ENCODE measurements around the gene DGKD. TPM values are rescaled to one million over a fixed set of nuclear protein-coding genes. Genes with fewer than 3 reads are reported as not detected.

Gene DGKD
- total and polyA plus RNA-seq, 10 of the 15 experiments (the other 5 are each of a cell fraction or from before 2014, with no cell fraction given), result 2.7 to 81.9 (median 27.0) TPM

DNA sequence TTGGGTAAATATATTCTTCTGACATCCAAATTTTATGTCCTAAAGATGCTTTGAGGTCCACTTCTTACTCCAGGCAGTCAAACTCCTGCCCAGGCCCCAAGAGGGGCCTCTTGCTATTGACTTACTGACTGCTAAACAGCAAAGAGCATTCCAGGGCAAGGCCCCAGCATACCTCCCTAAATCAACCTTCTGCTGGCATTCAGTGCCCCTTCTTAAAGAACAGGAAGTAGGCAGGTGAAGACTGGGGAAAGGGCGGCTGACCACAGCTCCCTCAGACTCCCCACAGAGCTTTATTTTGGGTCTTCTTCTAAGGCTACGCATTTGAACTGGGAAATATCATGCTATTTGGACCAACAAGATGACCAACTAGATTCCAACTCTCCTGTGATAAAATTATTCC is 143.4 kb downstream of the DGKD start:
- no TSS peak for BruUV-seq (replicated peaks)
- ChIA-PET RAD21 (ENCODE audit: unreplicated experiment) (interaction anchor here (0.6 kb wide), 1 partner anchor 140 kb away, joined by 3 read pairs; no protein-coding TSS in a partner anchor), SMC1A (ENCODE audit: uncharacterized antibody, unreplicated experiment) (interaction anchor here (1.2 to 1.6 kb wide), 3 partner anchors 14 to 66 kb away, joined by 3 to 7 read pairs (median 4); no protein-coding TSS in a partner anchor), CTCF (interaction anchor here (0.9 to 1.3 kb wide), 2 partner anchors 12 to 23 kb away, joined by 3 to 4 read pairs; no protein-coding TSS in a partner anchor), POLR2A (interaction anchor here (0.8 kb wide), 1 partner anchor 24 kb away, joined by 4 read pairs; no protein-coding TSS in a partner anchor)
- H3K36me3 ChIP-seq (ENCODE audit: control insufficient read depth in 2 of 2, insufficient read depth in 2 of 2, low read length in 1 of 2), result peaks cover 0 to 7% of the 10 kb centered on the region in 2 experiments; a peak in 3 of 4 replicates
- intact Hi-C loops (cut with micrococcal nuclease; ENCODE audit: unreplicated experiment) (no loop called here), in situ Hi-C loops (cut with MboI) (no loop called here)
- FAIRE-seq (no peak), ATAC-seq (no peak), DNase-seq (ENCODE audit: low read depth, low spot score) (no peak)
- 0 out of 2 replicates have a peak overlapping the region, but pooled peaks have one; percentile 8 for H3K27ac ChIP-seq (ENCODE audit: control insufficient read depth, insufficient read depth)
- no peaks in the 10 kb centered on the region for H3K27me3 ChIP-seq (replicated peaks in 1 of 2; ENCODE audit: control insufficient read depth in 2 of 2, insufficient read depth in 2 of 2, low read length in 1 of 2)
- no peak overlapping the region for H3K4me2 ChIP-seq (ENCODE audit: control insufficient read depth, insufficient read depth)
- no peak overlapping the region for H3K4me3 ChIP-seq
- no peaks in the 10 kb centered on the region for H3K79me2 ChIP-seq (ENCODE audit: control insufficient read depth, insufficient read depth, low read length)
- 50% methylated on average over 2 of the region's 2 CpGs for WGBS (ENCODE audit: insufficient coverage, insufficient replicate concordance, low lambda C conversion rate, missing lambda C conversion rate)
- no peak for TF ChIP-seq EP300 (IDR thresholded peaks at IDR 0.05; ENCODE audit: borderline replicate concordance in 1 of 2, control insufficient read depth in 1 of 2, low read depth in 2 of 2, low read length in 2 of 2)
- no peak for TF ChIP-seq STAT1 (conservative IDR thresholded peaks at IDR 0.05)
- no peak for TF ChIP-seq POLR2AphosphoS2 (IDR thresholded peaks at IDR 0.05; ENCODE audit: low read depth, low read length)
- TF ChIP-seq IKZF1 (conservative IDR thresholded peaks at IDR 0.05), result no peak
- TF ChIP-seq, protein P1, sequence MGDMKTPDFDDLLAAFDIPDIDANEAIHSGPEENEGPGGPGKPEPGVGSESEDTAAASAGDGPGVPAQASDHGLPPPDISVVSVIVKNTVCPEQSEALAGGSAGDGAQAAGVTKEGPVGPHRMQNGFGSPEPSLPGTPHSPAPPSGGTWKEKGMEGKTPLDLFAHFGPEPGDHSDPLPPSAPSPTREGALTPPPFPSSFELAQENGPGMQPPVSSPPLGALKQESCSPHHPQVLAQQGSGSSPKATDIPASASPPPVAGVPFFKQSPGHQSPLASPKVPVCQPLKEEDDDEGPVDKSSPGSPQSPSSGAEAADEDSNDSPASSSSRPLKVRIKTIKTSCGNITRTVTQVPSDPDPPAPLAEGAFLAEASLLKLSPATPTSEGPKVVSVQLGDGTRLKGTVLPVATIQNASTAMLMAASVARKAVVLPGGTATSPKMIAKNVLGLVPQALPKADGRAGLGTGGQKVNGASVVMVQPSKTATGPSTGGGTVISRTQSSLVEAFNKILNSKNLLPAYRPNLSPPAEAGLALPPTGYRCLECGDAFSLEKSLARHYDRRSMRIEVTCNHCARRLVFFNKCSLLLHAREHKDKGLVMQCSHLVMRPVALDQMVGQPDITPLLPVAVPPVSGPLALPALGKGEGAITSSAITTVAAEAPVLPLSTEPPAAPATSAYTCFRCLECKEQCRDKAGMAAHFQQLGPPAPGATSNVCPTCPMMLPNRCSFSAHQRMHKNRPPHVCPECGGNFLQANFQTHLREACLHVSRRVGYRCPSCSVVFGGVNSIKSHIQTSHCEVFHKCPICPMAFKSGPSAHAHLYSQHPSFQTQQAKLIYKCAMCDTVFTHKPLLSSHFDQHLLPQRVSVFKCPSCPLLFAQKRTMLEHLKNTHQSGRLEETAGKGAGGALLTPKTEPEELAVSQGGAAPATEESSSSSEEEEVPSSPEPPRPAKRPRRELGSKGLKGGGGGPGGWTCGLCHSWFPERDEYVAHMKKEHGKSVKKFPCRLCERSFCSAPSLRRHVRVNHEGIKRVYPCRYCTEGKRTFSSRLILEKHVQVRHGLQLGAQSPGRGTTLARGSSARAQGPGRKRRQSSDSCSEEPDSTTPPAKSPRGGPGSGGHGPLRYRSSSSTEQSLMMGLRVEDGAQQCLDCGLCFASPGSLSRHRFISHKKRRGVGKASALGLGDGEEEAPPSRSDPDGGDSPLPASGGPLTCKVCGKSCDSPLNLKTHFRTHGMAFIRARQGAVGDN (IDR thresholded peaks at IDR 0.05), result no peak
- TF ChIP-seq, protein P2, sequence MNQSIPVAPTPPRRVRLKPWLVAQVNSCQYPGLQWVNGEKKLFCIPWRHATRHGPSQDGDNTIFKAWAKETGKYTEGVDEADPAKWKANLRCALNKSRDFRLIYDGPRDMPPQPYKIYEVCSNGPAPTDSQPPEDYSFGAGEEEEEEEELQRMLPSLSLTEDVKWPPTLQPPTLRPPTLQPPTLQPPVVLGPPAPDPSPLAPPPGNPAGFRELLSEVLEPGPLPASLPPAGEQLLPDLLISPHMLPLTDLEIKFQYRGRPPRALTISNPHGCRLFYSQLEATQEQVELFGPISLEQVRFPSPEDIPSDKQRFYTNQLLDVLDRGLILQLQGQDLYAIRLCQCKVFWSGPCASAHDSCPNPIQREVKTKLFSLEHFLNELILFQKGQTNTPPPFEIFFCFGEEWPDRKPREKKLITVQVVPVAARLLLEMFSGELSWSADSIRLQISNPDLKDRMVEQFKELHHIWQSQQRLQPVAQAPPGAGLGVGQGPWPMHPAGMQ (IDR thresholded peaks at IDR 0.05; ENCODE audit: borderline replicate concordance), result no peak
- no peak for TF ChIP-seq TARDBP (IDR thresholded peaks at IDR 0.05; ENCODE audit: borderline replicate concordance)
- TF ChIP-seq SMC3 (IDR thresholded peaks at IDR 0.05; ENCODE audit: borderline replicate concordance, low read length), result no peak
- H4K20me1 ChIP-seq (ENCODE audit: control insufficient read depth, insufficient read depth), result no peaks in the 10 kb centered on the region
- H3K9ac ChIP-seq (ENCODE audit: control insufficient read depth, insufficient read depth, low read length), result no peak overlapping the region
- peaks cover 6% of the 10 kb centered on the region; the same call in 2 of the 3 replicates for H3K9me3 ChIP-seq (replicated peaks; ENCODE audit: control insufficient read depth, insufficient read depth, low read length)
- H2AFZ ChIP-seq (ENCODE audit: control insufficient read depth, low read depth, low read length), result no peak overlapping the region
- H3K4me1 ChIP-seq (ENCODE audit: control insufficient read depth, insufficient read depth, low read length), result peaks cover 11% of the 10 kb centered on the region; the same call in 1 of the 2 replicates
